GM21390 (cell line): ENCODE measurements around the gene KCNIP4.
"Not testable (repeated sequence)": the region's sequence is repeated elsewhere in the genome, so short reads cannot be mapped to it uniquely, and the experiment has no call there.

Experiments used
- ATAC-seq: cut with Tn5 transposase; IDR thresholded peaks from one replicate; pipeline ENCODE4 v1.9.1; 2021; ENCODE audit not compliant: unreplicated experiment

Gene KCNIP4

GRCh38 chr4:21948347-21949072, at the start of gene KCNIP4:
Gene KCNIP4 (minus strand): TSS chr4:21948772.
- no peak for ATAC-seq

GRCh38 chr4:21996618-21997017, 48.0 kb upstream of the KCNIP4 start:
- ATAC-seq: not testable (repeated sequence)

- no peak for ATAC-seq
These were observed 43.8 kb upstream of the KCNIP4 start for GRCh38 chr4:21992330-21992729.

- no peak for ATAC-seq
These were observed 43.0 kb upstream of the KCNIP4 start for GRCh38 chr4:21991562-21991961.

GRCh38 chr4:21991050-21991449, 42.5 kb upstream of the KCNIP4 start:
- no peak for ATAC-seq

GRCh38 chr4:21989351-21989750, 40.8 kb upstream of the KCNIP4 start:
- no peak for ATAC-seq

- ATAC-seq: no peak
These were observed 37.7 kb upstream of the KCNIP4 start for GRCh38 chr4:21986307-21986706.

GRCh38 chr4:21982087-21982486, 33.5 kb upstream of the KCNIP4 start:
- no peak for ATAC-seq

- no peak for ATAC-seq
These were observed 30.6 kb upstream of the KCNIP4 start for GRCh38 chr4:21979196-21979595.

- no peak for ATAC-seq
These were observed 27.6 kb upstream of the KCNIP4 start for GRCh38 chr4:21976166-21976565.

- no peak for ATAC-seq
These were observed 25.3 kb upstream of the KCNIP4 start for GRCh38 chr4:21973850-21974249.

GRCh38 chr4:21964762-21965319, 16.3 kb upstream of the KCNIP4 start:
- ATAC-seq: no peak

- no peak for ATAC-seq
These were observed 14.1 kb upstream of the KCNIP4 start for GRCh38 chr4:21962691-21963090.

GRCh38 chr4:21960793-21961192, 12.2 kb upstream of the KCNIP4 start:
- no peak for ATAC-seq

GRCh38 chr4:21954916-21955315, 6.3 kb upstream of the KCNIP4 start:
- ATAC-seq: no peak

GRCh38 chr4:21953653-21954052, 5.1 kb upstream of the KCNIP4 start:
- ATAC-seq: no peak

- ATAC-seq: peak; percentile 55
These were observed 4.0 kb upstream of the KCNIP4 start for GRCh38 chr4:21952549-21952948.

GRCh38 chr4:21949073-21949457, 493 bp upstream of the KCNIP4 start:
- no peak for ATAC-seq

- no peak for ATAC-seq
These were observed 703 bp downstream of the KCNIP4 start for GRCh38 chr4:21947791-21948346.

- ATAC-seq: no peak
These were observed 1.7 kb downstream of the KCNIP4 start for GRCh38 chr4:21946858-21947257.

- no peak for ATAC-seq
These were observed 26.9 kb downstream of the KCNIP4 start for GRCh38 chr4:21921526-21922180.

- no peak for ATAC-seq
These were observed 32.8 kb downstream of the KCNIP4 start for GRCh38 chr4:21915761-21916160.
